IMR-90 (cell line): ENCODE results near the gene SLC25A30. TPM values are rescaled to one million over a fixed set of nuclear protein-coding genes. Genes with fewer than 3 reads are reported as not detected.

Experiments
- ATAC-seq: fragments of 200-7000 bp; cut with Tn5 transposase; 2 replicates; pipeline ENCODE4 v1.9.1; 2020; ENCODE audit warnings: low read depth, mild to moderate bottlenecking, moderate library complexity
- BruUV-seq: library from RNA; stranded (reverse); fragments of 400-500 nt; replicated peaks from 2 replicates; lab custom pipeline; 2021; lab: Mats Ljungman, UMichigan
- CTCF ChIA-PET: fragments of 300-600 bp; formaldehyde crosslinking; extraction: SDS; loops from one replicate; lab custom pipeline; 2021; ENCODE audit warnings: antibody characterized with exemption; lab: Yijun Ruan, JAX
- POLR2A ChIA-PET: fragments of 300-600 bp; sonication (Branson Sonifier 250); formaldehyde crosslinking; loops from one replicate; lab custom pipeline; 2022; ENCODE audit warnings: antibody characterized with exemption; ENCODE audit not compliant: unreplicated experiment; lab: Charles Lee
- DNase-seq: peaks from one replicate; pipeline ENCODE4 v3.0.0; 2013
- H2AFZ ChIP-seq: replicated peaks from 2 replicates; pipeline ENCODE3; 2013; ENCODE audit warnings: low read length, mild to moderate bottlenecking; ENCODE audit not compliant: poor library complexity
- H2AK5ac ChIP-seq: 2 replicates; pipeline ENCODE4 v1.6.1; 2013; ENCODE audit warnings: low read depth, low read length, inconsistent platforms
- H2AK9ac ChIP-seq: replicated peaks from 2 replicates; pipeline ENCODE3; 2013; ENCODE audit warnings: mild to moderate bottlenecking, low read depth, low read length, moderate library complexity; ENCODE audit not compliant: poor library complexity
- H2BK120ac ChIP-seq: 2 replicates; pipeline ENCODE4 v1.6.1; 2013; ENCODE audit warnings: low read depth, low read length, inconsistent platforms
- H2BK15ac ChIP-seq: 3 replicates; pipeline ENCODE4 v1.6.1; 2013; ENCODE audit warnings: low read depth, low read length, inconsistent platforms
- H2BK20ac ChIP-seq: 2 replicates; pipeline ENCODE4 v1.6.1; 2013; ENCODE audit warnings: low read depth, mild to moderate bottlenecking, inconsistent platforms, low read length, moderate library complexity
- H2BK5ac ChIP-seq: 2 replicates; pipeline ENCODE4 v1.6.1; 2013; ENCODE audit warnings: mild to moderate bottlenecking, low read depth, low read length, inconsistent platforms; ENCODE audit not compliant: poor library complexity, severe bottlenecking
- H3K14ac ChIP-seq: replicated peaks from 2 replicates; pipeline ENCODE4 v1.6.1; 2013; ENCODE audit warnings: low read depth, low read length, inconsistent platforms
- H3K18ac ChIP-seq: 2 replicates; pipeline ENCODE4 v1.6.1; 2013; ENCODE audit warnings: low read depth, low read length, control low read depth
- H3K23ac ChIP-seq: 2 replicates; pipeline ENCODE4 v1.6.1; 2013; ENCODE audit warnings: low read depth, low read length, inconsistent platforms
- H3K27ac ChIP-seq: 2 replicates; pipeline ENCODE4 v1.5.1; 2013; ENCODE audit warnings: mild to moderate bottlenecking, control low read depth, low read length; ENCODE audit not compliant: insufficient read depth
- H3K27me3 ChIP-seq: 2 replicates; pipeline ENCODE4 v1.6.1; 2013; ENCODE audit warnings: low read length; ENCODE audit not compliant: control insufficient read depth, insufficient read depth
- H3K36me3 ChIP-seq: 2 replicates; pipeline ENCODE4 v1.6.1; 2013; ENCODE audit warnings: low read length, mixed read lengths; ENCODE audit not compliant: control insufficient read depth, insufficient read depth
- H3K4ac ChIP-seq: 2 replicates; pipeline ENCODE4 v1.6.1; 2013; ENCODE audit warnings: low read depth, low read length, inconsistent platforms
- H3K4me1 ChIP-seq: 2 replicates; pipeline ENCODE4 v1.6.1; 2013; ENCODE audit warnings: low read length, mixed read lengths; ENCODE audit not compliant: control insufficient read depth, insufficient read depth
- H3K4me2 ChIP-seq: 2 replicates; pipeline ENCODE4 v1.6.1; 2013; ENCODE audit warnings: low read depth, mild to moderate bottlenecking, control low read depth, low read length, moderate library complexity
- H3K4me3 ChIP-seq: 2 replicates; pipeline ENCODE4 v1.5.1; 2013; ENCODE audit warnings: low read depth, mild to moderate bottlenecking, control low read depth, low read length, moderate library complexity; ENCODE audit not compliant: insufficient read depth
- H3K56ac ChIP-seq: 2 replicates; pipeline ENCODE4 v1.6.1; 2013; ENCODE audit warnings: low read length, inconsistent platforms; ENCODE audit not compliant: insufficient read depth; ENCODE audit errors: extremely low read depth
- H3K79me1 ChIP-seq, 2 experiments: 2 replicates each; pipeline ENCODE4 v1.6.1; 2013; ENCODE audit warnings: low read length in 2 of 2, inconsistent platforms in 1 of 2, low read depth in 1 of 2
- H3K9ac ChIP-seq: 2 replicates; pipeline ENCODE4 v1.6.1; 2013; ENCODE audit warnings: low read depth, low read length, control low read depth
- H3K9me1 ChIP-seq: 2 replicates; pipeline ENCODE4 v1.6.1; 2013; ENCODE audit warnings: low read length, inconsistent platforms; ENCODE audit not compliant: insufficient read depth
- H3K9me3 ChIP-seq: 2 replicates; pipeline ENCODE4 v1.6.1; 2013; ENCODE audit warnings: low read length; ENCODE audit not compliant: control insufficient read depth, insufficient read depth
- H4K20me1 ChIP-seq: 2 replicates; pipeline ENCODE4 v1.6.1; 2013; ENCODE audit warnings: low read length, inconsistent platforms; ENCODE audit not compliant: insufficient read depth
- H4K5ac ChIP-seq: 2 replicates; pipeline ENCODE4 v1.6.1; 2013; ENCODE audit warnings: mild to moderate bottlenecking, low read depth, low read length, control low read depth
- H4K8ac ChIP-seq, 2 experiments: 2 replicates each; pipeline ENCODE4 v1.6.1; 2013; ENCODE audit warnings: low read depth in 2 of 2, low read length in 2 of 2, control low read depth in 1 of 2, inconsistent platforms in 1 of 2
- H4K91ac ChIP-seq: 2 replicates; pipeline ENCODE4 v1.6.1; 2013; ENCODE audit warnings: low read depth, low read length, inconsistent platforms; ENCODE audit not compliant: insufficient read depth
- CTCF ChIP-seq: conservative IDR thresholded peaks from 2 replicates; pipeline ENCODE4 v1.5.1; 2012; ENCODE audit warnings: mild to moderate bottlenecking, low read depth, low read length, improper control_type of control experiment
- SMC3 ChIP-seq: fragments of 150-350 bp; IDR thresholded peaks from 2 replicates; pipeline ENCODE4 v1.6.1; 2016; ENCODE audit warnings: low read depth, mild to moderate bottlenecking, antibody characterized with exemption, low read length, moderate library complexity
- WGBS, 2 experiments: methylation state at CpG; one replicate each; pipeline versions ENCODE4 v1.1.5 to v1.1.7; 2013; ENCODE audit warnings: missing lambda C conversion rate in 2 of 2; ENCODE audit not compliant: insufficient read length in 1 of 2; ENCODE audit errors: extremely low coverage in 2 of 2; 5-methylcytosine and 5-hydroxymethylcytosine counted together
- dilution Hi-C: fragments of 300-500 bp; cut with HindIII; formaldehyde crosslinking; loops from one replicate; pipeline ENCODE4 v1.14.3; 2018; ENCODE audit warnings: low sequenced_read_pairs; ENCODE audit not compliant: unreplicated experiment
- in situ Hi-C: fragments of 300-500 bp; cut with MboI; formaldehyde crosslinking; loops from 3 replicates; pipeline ENCODE4 v1.14.3; 2019; ENCODE audit warnings: low sequenced_read_pairs, inconsistent platforms, mixed read lengths
- intact Hi-C: fragments of 100-400 bp; cut with micrococcal nuclease; formaldehyde crosslinking; loops from 2 replicates; pipeline ENCODE4 v1.10.0; 2022
- polyA plus RNA-seq, 3 experiments: library from polyadenylated mRNA; depleted of rRNA; stranded (reverse); fragments of >200 nt; gene quantifications; 2 replicates each; pipeline ENCODE4 v1.2.3, GENCODE V29; 2012; ENCODE audit warnings: low replicate concordance in 1 of 3
- total RNA-seq: library from RNA; depleted of rRNA; stranded (reverse); fragments of >200 nt; gene quantifications from 2 replicates; pipeline ENCODE4 v1.2.3, GENCODE V29; 2012

The SLC25A30 gene
- total and polyA plus RNA-seq, 2 of the 4 experiments (the other 2 are of a cell fraction), result 9.9 to 19.4 TPM

DNA sequence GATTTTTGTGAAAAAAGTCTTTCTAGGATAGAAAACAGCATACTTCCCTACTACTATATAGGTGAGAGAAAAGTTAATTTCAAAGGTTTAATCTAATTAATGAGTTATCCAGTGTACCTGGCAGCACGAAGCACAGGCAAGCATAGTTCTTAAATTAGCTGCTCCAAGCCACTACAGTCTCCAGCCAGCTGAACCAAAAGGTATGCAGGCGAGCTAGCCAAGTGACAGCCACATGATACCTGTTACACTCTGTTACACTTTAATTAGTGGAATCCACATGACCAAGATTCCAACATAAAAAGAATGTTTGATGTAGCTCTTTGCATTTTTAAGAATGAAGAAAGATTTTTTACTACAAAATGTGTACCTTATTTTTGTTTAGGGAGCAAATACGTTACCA is 15.5 kb downstream of the SLC25A30 start:
- no peak overlapping the region for H2BK120ac ChIP-seq
- WGBS, 2 experiments, result no CpG with 5 or more reads among the region's 3 CpGs
- H4K5ac ChIP-seq, result no peak overlapping the region
- no peak overlapping the region for H2AFZ ChIP-seq
- 0 out of 2 replicates have a peak, but pooled peaks cover 2% of the 10 kb centered on the region for H3K9me1 ChIP-seq
- no peak overlapping the region for H4K8ac ChIP-seq
- intact Hi-C loops (no loop called here), dilution Hi-C loops (no loop called here), in situ Hi-C loops (no loop called here)
- no TSS peak for BruUV-seq
- H3K27me3 ChIP-seq, result no peaks in the 10 kb centered on the region
- no peak overlapping the region for H2BK5ac ChIP-seq
- no peaks in the 10 kb centered on the region for H3K4me1 ChIP-seq
- H3K56ac ChIP-seq, result no peak overlapping the region
- no peaks in the 10 kb centered on the region for H3K9me3 ChIP-seq
- ChIA-PET CTCF (no interaction called here), POLR2A (no interaction called here)
- H3K4me2 ChIP-seq, result no peak overlapping the region
- no peak overlapping the region for H2BK20ac ChIP-seq
- H3K14ac ChIP-seq, result no peak overlapping the region
- H3K36me3 ChIP-seq, result peaks cover 23% of the 10 kb centered on the region
- H3K27ac ChIP-seq, result no peak overlapping the region
- no peak overlapping the region for H3K4me3 ChIP-seq
- H3K79me1 ChIP-seq, result 0 out of 4 replicates have a peak, but pooled peaks cover 0 to 3% of the 10 kb centered on the region in 2 experiments
- no peak overlapping the region for H3K4ac ChIP-seq
- no peak overlapping the region for H3K23ac ChIP-seq
- DNase-seq, result no peak
- no peak overlapping the region for H4K91ac ChIP-seq
- no peak for ATAC-seq
- TF ChIP-seq CTCF, result no peak
- TF ChIP-seq SMC3, result no peak
- no peak overlapping the region for H2BK15ac ChIP-seq
- no peak overlapping the region for H3K9ac ChIP-seq
- H2AK5ac ChIP-seq, result no peak overlapping the region
- H2AK9ac ChIP-seq, result no peak overlapping the region
- no peak overlapping the region for H3K18ac ChIP-seq
- H4K20me1 ChIP-seq, result no peaks in the 10 kb centered on the region
